Hepatic stellate cell (primary cell): ENCODE data around the gene NCK2.
"Not testable (repeated sequence)": the region's sequence is repeated elsewhere in the genome, so short reads cannot be mapped to it uniquely, and the experiment has no call there.

Source experiments
- DNase-seq: peaks from one replicate; pipeline ENCODE4 v3.0.0; 2011; ENCODE audit warnings: low spot score

Gene NCK2

DNA sequence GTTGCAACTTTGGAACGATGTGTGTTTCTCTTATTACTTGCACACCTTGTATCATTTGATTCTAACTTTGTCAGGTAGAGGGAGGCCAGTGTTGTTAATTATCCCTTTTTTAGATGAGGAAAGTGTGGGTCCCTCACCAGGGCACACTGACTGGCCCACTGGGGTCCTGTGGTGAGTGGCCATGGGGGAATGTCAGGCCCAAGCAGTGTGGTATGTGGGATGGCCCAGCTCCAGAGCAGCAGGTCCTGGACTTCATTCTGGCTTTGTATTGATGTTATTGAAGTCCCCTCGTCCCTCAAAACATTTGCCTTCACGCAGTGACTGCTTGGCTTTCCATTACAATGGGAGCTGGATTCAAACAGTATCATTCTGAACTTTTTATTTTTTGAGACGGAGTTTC is 11.7 kb downstream of the NCK2 start:
- DNase-seq: no peak

DNA sequence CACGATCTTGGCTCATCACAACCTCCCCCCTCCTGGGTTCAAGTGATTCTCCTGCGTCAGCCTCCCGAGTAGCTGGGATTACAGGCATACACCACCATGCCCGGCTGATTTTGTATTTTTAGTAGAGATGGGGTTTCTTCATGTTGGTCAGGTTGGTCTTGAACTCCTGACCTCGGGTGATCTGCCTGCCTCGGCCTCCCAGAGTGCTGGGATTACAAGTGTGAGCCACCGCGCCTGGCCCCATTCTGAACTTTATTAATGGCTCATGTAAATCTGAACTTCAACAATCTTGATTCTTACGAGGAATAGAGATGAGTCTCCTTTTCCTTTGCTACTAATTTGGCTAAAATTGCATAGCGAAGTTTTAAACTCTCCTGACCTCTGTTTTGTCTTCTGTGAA is 12.2 kb downstream of the NCK2 start:
- DNase-seq: not testable (repeated sequence)

DNA sequence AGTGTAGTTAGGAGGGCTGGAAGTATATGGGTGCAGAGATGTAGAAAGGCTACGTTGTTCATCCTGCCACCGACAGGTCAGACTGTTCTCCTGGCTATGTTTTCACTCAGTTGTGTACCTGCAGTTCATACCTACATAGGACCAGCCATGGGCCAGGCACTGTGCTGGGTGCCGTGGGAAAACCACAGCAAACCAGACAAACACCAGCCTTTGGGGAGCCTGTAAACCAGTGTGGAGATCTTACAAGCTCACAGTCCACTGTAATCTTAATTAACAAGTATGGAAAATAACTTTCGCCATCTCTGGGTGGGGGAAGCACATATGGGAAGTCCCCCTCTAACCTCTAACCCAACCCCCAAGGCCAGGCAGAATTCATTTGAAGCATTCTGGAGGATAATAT is 12.7 kb downstream of the NCK2 start:
- DNase-seq: no peak

DNA sequence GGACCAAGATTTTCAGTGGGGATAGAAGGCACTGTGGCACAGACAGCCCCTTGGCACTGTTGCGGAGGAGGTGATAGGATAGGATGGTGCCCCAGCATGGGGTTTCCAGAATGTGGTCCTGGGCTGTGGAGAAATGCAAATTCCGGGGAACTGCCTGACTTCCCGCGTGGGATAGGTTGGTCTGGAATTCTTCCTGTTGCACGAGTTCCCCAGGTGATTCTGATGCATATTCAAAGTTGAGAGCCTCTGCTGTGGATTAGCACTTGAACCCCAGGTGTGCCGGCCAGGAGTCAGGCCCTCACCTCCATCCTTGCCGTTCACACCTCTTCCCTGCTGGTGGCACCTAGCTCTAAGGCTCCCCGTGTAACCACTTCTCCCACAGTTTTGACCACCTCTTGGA is 15.5 kb downstream of the NCK2 start:
- no peak for DNase-seq

DNA sequence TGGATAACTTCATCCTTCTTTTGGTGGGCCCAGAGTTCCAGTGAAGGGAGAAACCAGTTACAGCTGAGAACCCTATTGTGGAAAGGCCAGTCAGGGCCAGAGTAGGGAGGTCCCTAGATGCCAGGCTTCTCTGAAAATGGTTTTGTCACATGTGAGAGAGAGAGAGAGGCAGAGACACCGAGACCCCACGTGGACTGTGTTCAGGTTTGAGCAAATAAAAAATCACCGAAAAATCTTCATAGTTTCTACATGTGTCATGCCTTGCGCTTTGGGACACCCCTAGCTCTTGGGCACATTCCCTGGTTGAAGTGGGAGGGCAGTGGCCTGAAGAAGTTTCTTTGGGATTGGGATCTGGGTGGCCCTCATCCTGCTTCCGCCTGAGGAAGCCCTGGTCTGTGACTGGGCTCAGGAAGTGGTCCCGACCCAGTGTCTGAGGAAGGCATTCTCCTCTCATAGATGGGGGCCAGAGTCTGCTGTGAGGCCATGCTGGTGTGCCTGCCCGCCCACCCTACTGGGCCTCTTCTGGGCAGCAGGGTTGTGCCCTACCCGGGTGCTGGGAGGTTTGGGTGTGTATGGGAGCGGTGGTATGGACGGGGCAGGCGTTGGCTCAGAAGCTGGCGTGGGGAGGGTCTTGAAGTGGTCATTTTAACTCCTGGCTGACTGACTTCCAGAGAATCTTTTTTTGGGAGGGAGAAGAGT is 16.1 kb downstream of the NCK2 start:
- no peak for DNase-seq

DNA sequence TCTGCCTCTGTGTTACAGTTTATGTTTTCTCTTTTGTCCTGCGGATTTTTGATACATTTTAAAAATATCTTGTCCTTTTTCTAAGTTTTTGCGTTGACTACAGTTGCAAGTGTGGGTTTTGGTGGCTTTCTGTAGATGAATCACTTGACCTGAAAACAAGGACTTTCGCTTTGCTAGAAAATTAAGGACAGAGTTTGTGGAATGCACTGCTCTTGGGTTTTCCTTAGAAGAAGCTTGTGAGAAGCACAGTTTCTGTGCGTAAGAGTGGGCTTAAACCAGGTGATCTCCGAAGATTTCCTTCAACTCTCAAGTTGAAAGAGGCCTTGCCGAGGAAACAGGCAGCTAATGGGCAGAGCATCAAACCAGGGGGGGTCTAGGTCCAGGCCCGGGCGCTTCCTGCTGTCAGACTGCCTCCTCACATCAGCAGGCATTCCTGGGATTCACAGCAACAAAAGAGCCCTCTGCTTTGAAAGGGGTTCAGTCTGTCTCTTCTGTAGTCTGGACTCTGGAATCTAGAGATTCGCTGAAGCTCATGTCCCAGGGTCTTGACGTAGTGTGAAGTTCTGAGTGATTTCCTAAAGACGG is 17.3 kb downstream of the NCK2 start:
- DNase-seq: peak; percentile 59

DNA sequence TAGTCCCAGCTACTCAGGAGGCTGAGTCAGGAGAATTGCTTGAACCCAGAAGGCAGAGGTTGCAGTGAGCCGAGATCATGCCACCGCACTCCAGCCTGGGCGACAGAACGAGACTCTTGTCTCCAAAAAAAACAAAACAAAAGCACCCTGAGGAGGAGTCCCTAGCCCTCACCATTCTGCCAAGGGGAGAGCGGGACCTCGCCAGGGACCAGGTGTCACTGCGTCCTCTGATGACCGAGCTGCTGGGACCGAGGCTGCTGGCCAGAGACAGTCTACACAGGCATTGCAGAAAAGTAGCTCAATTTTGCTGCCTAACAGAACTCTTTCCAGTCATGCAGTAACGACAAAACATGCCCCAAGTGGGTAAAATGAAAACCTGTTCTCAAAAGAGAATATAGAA is 18.4 kb downstream of the NCK2 start:
- no peak for DNase-seq

DNA sequence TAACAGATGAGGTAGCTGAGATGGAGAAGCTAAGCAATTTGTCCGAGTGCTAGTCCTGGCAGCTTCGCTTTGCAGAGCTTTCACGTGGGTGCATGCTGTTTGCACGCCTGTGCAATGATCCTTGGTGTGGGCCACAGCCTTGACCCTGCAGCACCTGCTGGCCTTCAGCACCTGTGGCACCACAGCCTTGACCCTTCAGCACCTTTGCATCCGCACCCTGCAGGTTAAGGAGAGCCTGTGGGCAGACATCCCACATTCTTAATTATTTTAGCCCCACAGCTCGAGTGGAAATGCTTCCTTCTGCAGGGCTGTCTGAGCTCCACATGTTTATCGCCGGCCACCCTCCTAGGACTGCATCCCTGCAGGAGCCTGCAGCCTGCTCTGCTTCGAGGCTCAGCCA is 19.3 kb downstream of the NCK2 start:
- no peak for DNase-seq

DNA sequence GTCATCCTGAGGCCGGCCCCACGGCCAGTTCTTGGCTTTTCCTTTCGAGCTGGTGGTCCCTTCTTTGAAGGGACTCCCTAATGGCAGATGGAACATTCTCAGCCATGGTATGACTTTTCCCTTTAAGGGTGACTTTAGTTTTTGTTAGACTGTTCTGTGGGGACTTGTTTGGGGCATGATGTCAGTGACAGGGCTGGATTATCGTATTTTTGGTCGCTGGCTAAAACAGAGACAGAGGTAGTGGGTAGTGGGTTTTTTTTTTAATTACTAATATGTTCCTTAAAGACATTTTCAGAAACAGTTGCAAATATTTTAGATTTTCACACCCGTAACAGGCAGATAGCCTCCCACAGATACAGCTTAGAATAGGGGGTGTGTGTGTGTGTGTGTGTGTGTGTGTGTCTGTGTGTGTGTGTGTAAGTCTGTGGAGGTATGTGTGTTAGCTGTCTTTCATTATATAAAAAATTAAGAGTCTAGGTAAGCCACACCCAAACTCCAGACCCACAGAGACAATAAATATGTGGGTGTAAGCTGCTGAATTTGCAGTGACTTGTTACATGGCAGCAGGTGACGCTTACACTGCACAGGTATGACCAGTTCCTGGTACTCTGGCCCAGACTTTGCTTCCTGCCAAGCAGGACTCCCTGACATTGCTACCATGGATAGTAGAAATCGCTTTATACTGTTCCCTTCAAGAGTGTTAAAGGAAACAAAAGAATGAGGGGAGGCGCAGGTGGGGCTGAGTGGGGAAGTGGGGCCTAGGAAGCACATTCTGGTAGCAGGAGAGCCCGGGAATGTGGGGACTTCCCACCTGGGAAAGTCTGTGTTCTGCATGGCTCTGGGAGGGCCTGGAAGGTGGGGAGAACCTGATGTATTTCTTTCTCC is 20.9 kb downstream of the NCK2 start:
- no peak for DNase-seq

DNA sequence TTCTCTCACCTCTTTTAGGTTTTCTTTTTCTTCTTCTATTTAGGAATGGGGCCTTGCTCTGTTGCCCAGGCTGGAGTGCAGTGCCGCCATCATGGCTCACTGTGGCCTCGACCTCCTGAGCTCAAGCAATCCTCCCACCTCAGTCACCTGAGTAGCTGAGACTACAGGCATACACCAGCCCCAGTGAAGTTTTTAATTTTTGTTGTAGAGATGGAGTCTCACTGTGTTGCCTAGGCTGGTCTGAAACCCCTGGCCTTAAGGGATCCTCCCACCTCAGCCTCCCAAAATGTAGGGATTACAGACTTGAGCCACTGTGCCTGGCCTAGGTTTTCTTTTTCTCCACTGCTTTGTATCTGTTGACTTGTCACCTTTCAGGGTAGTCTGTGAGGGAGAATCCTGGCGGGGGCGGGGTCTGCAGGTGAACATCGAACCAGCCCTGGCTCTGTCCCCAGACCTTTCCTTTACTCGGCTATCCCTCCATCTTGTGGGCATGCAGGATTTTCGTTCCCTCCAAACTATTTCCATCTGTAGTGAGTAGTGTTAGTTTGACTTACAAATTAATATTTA is 21.7 kb downstream of the NCK2 start:
- no peak for DNase-seq

DNA sequence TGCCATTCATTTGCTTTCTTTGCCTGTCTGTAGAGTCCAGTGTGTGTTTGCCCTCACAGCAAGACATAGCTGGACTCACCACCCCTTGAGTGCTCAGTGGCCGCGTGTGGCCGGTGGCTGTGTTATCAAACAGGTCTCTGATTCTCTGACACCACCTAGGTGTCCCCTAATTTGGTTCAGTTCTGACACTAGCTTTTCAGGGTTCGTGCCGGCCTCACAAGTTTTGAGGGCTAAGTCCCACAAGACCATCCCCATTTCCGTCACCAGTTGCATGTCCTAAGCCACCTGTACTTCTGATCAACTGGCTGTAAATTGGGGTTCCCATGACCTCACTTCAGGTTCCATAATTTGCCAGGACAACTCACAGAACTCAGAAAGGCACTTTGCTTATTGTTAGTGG is 23.5 kb downstream of the NCK2 start:
- DNase-seq: no peak

DNA sequence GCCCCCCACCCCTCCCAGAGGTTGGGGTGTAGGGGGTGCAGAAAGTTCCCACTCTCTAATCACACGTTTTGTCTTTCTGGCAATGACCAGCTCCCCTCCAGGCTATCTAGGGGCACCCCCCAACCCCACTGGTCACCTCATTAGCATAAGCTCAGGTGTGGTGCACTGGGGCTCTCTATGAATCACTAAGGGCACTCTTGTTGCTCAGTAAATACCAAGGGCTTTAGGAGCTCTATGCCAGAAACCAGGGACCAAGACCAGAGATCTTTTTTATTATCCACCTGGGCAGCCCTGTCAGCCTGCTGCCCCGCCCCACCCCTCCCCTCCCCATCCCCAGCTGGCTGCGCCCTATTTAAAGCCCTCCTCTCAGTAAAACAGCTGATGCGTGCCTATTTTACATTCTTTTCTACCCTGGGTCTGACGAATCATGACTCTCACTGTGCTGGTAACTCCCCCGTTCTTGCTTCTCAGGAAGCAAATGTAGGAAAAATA is 24.3 kb downstream of the NCK2 start:
- DNase-seq: peak; percentile 82

DNA sequence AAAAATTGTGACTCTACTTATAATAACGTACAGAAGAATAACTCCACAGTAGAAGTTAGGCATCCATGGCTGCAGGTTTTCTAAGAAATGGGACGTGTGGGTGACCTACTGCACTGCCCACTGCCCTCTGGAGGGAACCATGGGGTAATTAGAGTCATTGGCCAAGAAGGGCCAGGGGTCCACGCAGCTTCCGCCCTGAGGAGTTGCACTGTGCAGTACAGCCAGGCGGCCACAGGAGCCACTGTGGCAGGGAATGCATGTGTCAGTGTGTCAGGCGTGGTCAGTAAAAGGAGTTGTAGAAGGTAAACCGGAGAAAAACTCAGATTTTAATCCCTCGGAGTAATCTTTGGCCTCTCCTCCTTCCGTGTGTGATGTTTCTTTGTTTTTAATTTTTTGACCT is 24.8 kb downstream of the NCK2 start:
- peak; percentile 71 for DNase-seq

DNA sequence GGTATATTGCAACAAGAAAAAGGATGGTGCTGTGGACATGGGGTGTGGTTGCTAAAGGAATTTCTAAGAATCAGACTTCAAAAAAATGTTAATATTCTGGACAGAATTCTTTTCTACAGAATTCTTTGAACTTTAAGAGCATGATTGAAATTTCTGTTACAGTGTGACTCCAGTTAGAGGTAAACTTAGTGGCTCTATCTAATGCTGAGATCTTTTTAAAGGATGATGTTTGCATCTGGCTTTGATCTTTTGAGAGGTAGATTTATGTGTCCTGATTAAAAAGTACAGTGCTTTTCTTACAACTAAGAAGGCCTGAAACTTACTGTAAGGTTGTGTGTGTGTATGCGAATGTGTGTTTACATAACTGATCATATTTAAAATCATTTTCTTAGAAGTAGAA is 25.4 kb downstream of the NCK2 start:
- no peak for DNase-seq

DNA sequence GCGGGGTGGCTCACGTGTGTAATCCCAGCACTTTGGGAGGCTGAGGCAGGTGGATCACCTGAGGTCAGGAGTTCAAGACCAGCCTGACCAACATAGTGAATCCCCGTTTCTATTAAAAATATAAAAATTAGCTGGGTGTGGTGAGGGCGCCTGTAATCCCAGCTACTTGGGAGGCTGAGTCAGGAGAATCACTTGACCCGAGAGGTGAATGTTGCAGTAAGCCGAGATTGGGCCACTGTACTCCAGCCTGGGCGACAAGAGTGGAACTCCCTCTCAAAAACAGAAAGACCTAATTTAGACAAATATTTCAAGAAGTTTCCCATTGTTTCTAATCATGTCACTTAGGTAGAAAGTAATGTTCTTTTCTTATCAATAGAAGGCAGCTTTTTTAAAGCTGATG is 26.6 kb downstream of the NCK2 start:
- not testable (repeated sequence) for DNase-seq

DNA sequence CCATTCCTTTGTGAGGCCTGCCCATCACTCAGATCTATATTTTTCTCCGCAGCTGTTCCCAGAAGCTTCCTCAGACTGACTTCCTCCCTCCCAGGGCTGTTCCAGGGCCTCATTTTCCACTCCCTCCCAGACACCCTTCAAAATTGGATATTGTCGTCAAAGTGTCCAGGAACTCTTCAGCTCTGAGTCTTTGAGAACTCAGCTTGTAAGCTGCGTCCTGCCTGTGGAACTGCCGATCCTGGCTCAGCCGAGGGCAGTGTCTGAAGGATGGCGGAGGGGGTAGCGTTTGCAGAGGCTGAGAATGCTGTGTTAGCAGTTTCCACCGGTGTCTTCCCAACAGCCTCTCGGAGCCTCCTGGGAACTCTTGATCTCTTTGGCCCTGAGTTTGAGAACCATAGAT is 27.1 kb downstream of the NCK2 start:
- DNase-seq: no peak

DNA sequence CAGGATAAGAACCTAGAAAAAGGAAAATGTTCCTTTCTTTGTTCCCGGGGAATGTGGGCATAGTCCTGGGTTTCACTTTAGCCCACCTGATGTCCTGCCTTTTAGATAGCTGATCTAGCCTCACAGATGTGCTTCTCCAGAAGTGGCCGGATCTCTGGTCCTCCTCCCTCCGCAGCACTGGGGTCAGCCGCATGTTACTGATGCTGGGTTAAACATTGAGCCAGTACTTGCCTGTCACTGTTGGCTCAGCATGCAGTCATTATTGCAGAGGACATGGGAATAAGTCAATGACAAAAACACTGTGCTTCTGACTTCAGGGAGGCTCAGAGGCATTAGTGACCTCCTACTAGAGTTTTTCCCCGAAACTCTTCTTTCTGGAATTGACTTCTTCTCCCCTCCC is 27.6 kb downstream of the NCK2 start:
- DNase-seq: no peak

DNA sequence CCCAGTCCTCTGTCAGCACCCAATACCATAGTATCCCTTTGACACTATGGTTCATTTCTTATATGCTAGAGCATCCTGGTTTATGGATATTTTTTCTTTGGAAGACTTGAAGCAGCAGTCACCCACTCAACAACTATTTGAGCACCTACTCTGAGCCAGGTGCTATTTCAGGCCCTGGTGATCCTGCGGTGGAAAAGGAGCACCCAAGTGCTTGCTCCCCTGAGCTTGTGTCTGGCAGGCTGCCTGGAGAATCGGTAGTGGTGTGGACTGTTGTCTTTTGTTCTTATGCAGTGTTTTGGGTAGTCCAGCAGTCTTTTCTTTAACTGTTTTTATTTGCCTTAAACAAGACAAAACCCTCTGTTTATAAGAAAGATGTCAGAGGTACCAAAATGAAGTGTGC is 28.9 kb downstream of the NCK2 start:
- DNase-seq: no peak

DNA sequence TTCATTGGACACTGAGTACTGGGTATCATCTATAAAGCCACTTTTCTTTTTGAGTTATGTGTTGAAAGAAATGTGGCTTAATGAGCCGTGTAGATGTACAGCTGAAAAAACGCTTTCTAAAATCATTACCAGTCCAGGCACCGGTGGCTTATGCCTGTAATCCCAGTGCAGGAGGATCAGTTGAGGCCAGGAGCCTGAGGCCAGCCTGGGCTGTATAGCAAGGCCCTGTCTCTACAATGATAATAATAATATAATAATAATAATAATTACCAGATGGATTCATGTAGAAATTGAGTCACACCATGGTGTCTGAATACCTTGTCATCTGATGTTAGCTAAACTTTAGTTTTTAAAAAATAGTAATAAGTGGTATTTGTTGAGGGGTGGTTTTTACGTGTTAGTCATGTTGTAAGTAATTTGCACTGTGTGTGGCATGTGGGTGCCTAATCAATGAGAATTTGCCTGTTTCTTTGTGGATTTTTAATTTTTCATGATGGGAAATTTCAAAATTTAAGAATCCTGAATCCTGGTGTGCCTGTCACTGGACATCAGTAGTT is 30.1 kb downstream of the NCK2 start:
- no peak for DNase-seq

DNA sequence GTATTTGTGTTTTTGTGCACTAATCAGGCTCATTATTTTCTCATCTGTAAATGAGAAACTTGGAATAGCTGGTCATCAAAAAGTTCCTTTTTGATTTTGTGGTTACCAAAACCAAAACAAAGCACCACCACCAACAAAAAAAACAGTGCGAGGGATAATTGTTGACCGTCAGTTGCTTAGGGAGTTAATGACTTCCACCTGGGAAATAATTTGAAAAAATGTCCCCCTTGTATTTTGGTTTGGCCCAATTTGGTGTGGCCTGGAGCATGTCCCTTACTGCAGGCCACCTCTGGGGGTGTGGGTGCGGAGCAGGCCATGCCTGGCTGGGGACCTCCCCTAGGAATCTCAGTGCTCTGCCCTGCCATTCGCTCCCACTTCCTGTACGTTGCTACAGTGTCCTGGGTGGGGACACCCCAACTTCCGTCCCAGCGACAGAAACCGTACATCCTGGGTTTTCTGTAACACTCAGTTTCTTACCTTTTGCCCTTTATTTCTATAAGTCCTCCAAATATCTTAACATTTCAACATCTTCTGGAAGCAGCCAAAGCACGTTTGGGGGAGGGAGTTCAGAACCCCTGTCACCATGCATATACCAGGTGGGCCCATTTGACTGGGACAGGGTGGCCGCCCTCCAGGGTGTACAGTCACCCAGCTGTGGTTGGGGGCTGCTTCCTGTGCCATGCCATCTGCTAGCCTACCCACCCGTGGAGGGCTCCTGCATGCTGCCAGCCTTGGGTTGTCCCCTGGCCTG is 31.3 kb downstream of the NCK2 start:
- DNase-seq: no peak

DNA sequence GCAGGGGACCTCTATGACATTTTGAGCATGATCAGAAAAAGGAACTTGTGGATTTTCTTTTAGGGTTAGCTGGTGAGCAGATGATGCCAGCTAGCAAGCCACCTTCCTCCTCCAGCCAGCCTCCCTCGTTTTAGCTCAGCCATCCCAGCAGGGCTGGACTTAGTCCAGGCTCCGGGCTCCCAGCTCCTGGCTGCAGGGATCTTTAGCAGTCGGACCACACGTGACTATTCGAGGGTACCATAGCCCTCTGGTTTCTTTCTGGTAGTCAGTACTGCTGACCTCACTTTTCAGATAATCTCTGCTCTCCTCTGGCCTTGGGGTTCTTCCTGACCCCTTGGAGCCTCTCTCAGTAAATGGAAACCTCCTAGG is 31.8 kb downstream of the NCK2 start:
- DNase-seq: no peak

DNA sequence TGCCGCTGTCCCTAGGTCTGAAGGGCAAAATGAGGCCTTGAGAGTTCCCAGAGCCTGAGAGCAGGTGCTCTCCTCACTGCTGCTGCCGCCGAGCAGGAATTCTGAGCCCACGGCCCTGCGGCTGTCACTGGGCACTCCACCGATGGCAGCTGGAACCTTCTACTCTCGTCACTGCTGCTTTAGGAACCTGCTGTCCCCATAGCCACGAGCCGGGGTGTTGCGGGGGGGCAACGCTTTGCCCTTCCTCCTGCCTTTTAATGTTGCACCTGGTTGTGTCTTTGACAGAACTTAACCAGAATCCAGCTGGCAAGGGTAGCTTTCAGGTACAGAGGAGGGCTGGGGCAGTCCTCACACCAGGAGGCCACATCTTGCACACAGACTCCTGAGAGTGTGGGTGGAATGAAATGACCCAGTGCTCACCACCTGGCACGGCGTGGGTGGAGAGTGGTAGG is 32.3 kb downstream of the NCK2 start:
- DNase-seq: no peak
